GM19467 (cell line): ENCODE data around the gene ADAMTSL1.

Experiments
- ATAC-seq: cut with Tn5 transposase; IDR thresholded peaks from one replicate; pipeline ENCODE4 v1.9.1; 2021; ENCODE audit warnings: mild to moderate bottlenecking, moderate library complexity; ENCODE audit not compliant: unreplicated experiment

Gene ADAMTSL1

GRCh38 chr9:18722882-18723281 is 248.9 kb downstream of the ADAMTSL1 start:
- no peak for ATAC-seq

GRCh38 chr9:18723366-18723765 is 249.4 kb downstream of the ADAMTSL1 start:
- ATAC-seq = no peak

DNA sequence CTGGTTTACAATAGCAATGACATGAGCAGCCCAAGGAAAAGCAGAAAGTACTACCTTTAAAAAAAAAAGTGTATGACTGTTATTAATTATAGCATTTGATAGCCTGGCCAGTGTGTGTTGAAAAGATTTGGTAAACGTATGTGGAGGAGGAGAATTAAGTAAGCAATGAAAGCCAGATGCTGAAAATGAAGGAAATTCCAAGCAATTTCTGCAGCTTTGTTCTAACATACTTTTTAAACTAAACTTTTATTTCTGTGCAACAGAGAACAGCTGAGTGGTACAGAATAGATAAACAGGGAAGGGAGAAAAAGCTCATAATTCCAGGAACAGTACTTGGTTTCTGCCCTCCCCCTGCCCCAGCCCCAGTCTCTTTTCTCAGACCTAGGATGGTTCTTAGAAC is 252.6 kb downstream of the ADAMTSL1 start:
- no peak for ATAC-seq

- ATAC-seq = no peak
These were observed 254.0 kb downstream of the ADAMTSL1 start for GRCh38 chr9:18727904-18728303.

- ATAC-seq = no peak
These were observed 254.7 kb downstream of the ADAMTSL1 start for GRCh38 chr9:18728642-18729041.

DNA sequence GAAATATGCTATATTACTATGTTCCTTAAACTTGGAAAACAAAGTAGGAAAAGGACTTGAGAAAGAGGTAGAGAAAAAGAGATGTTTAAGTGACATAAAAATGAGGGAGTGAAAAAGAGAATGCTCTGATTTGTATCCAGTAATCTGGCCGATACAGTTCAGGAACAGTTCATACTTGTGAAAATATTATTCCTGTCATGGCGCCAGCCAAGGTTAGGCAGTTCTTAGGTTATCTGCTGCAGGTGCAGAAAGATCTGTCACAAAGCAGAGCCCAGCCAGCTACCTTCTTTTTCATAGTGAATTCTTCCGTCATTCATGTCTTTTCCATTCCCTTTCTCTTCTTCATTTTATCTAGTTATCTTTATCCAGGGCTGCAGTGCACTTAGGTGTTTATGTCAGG is 256.3 kb downstream of the ADAMTSL1 start:
- ATAC-seq = no peak

DNA sequence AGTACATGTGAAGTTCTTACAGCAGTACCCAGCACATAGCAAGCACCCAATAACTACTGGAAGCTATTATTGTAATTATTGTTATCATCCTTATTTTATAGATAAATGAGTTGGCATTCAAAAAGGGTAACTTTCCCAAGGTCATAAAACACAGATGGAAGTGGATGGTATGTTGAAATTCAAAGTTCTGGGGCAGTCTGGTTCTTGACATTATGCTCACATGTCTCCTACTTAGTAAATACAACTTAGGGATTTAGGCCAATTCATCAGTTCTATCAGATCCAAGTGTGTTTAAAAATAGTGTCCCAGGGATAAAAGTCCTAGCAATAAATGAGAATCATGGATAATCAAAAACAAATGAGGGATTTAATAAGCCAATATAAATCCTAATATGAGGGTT is 265.2 kb downstream of the ADAMTSL1 start:
- no peak for ATAC-seq

DNA sequence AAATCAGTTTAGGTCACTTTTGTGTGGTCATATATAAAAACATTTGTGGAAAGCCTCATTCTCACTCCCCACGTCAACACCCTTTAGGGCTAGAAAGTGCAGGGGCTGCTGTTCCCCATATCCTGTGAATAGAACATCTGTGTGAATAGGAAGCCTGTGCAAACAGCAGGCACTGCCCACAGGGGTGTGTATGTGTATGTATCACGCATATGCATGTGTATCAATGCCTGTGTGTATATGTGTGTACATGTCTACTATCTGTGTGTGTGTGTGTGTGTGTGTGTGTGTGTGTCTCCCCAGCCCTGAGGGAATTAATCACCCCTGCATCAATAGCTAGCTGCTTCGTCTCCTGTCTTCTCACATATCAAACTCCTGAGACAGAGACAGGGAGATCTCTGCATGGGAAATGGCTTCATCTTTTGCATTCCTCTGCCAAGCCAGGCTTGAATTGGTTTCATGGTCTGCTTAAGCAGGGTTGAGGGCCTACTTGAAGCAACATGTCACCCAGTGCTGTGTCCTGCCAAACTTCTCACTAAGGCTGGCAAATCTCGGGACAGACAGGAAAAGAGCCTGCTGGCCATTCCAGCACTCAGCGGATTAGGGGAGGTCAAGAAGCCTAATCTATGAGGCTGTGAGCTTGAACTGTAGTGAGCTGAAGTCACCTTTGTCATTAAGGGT is 265.8 kb downstream of the ADAMTSL1 start:
- ATAC-seq = no peak

DNA sequence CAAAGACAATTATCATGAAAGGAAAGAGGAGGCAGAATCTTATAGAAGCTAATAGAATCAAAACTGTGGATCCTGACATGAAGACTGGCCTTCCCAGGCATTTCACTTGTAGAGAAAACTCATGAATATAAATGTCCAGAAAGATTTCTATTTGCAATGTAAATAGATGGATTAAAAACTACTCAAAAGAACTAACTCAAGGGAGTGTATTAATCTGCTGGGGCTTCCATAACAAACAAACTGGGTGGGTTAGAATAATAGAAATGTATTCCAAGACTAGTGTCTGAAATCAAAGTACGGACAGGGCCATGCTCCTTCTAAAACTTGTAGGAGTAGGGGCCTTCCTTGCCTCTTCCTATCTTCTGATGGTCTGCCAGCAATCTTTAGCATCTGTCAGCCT is 267.4 kb downstream of the ADAMTSL1 start:
- no peak for ATAC-seq

DNA sequence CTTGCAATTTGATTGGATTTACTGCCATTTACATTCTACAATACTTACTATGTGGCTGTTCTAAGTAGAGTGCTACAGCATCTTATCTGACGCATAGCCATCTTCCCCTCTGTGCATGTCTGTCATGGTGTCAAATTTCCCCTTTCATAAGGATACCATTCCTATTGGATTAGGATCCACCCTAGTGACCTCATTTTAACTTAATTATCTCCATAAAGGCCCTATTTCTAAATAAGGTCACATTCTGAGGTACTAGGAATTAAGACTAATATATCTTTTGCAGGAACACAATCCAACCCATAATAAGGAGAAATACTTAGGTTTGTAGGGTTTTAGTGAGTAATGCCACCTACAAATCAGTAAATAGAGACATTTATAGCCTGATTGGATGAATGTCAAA is 268.0 kb downstream of the ADAMTSL1 start:
- no peak for ATAC-seq

DNA sequence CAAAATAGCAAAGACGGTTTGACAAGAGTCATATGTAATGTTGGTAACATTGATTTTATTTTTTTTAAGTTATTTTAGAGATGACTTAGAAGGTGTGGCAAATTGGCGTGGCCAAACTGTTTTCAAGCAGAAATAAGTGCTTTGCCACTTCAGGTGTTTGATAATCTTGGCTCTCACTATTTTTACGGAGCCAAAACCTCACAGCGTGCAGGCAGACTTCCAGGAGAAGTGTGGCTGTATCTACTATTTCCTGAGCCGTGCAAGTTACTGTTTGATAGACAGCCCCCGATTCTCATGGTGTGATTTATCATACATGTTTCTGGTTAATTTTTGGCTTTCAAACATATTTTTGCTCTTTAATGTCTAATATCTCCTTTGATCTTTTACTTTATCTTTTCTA is 269.5 kb downstream of the ADAMTSL1 start:
- ATAC-seq = no peak

GRCh38 chr9:18743971-18744370 is 270.0 kb downstream of the ADAMTSL1 start:
- ATAC-seq = no peak

DNA sequence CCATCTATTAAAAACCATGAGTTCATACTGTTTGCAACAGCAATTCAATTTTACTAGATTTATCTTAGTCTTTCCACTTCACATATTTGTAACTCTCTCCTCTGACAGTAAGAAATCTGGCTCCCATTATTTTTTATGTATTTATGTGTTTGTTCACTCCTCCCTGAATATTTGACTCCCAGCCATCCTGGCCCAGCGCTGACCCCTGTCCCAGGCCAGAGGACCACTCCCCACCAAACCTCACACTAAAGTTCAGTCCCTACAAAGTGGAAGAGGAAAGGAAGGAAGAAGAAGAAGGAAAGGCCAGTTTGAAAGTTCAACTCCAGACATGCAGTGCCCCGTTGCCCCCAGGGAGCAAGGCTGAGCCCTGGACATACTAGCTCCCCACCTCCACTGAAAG is 271.8 kb downstream of the ADAMTSL1 start:
- no peak for ATAC-seq

- no peak for ATAC-seq
These were observed 272.7 kb downstream of the ADAMTSL1 start for GRCh38 chr9:18746631-18747030.

GRCh38 chr9:18747595-18747994 is 273.6 kb downstream of the ADAMTSL1 start:
- ATAC-seq = no peak

- no peak for ATAC-seq
These were observed 274.3 kb downstream of the ADAMTSL1 start for GRCh38 chr9:18748251-18748701.

DNA sequence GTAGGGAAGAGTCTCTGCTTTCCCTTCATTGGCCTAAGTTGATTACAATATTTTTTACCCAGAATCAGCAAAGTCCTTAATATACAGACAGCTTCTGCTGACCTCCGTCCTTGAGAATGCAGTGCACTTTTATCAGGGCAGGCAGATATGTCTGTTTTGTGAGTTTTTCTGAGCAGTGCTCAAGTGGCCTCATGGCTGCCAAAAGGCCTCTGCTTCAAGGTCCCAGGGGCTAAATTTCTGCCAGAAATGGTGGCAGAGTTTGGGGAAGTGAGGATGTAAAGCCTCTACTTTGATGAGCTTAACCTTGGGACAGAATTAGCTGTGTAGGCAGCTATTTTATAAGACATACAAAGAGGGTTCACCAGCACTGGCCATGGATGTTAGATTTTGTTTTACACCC is 275.8 kb downstream of the ADAMTSL1 start:
- ATAC-seq = no peak

DNA sequence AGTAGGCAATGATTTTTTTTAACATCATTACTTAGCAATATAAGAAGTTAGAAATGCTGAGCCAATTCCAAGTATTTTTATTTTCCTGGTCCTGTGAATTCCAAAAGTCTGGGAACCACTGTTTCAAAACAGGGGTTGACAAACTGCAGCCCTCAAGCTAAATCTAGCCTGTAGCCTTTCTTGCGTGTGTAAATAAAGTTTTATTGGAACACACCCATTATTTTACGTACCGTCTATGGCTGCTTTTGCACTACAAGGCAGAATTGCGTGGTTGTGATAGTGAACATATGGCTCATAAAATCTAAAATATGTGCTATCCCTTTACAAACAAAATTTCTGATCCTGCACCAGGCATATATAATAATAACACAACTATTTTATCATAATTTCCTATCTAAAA is 280.0 kb downstream of the ADAMTSL1 start:
- ATAC-seq = no peak

DNA sequence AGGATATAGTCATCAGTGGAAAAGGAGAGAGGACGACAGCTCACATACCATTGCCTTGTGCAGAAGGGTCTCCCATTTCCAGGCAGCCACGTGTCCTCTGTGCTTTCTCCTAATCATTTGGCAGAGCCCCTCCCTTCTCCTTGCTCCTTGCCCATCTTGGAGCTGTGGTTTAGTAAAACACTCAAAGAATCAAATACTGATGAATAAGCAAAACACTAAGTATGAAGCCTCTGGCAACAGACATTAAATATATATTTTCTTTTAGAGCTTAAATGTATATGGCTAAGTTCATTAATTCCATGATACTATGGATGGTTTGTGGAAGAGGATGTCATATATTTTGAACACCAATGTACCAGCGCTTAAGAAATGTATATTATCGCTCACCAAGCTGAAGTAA is 280.6 kb downstream of the ADAMTSL1 start:
- no peak for ATAC-seq

DNA sequence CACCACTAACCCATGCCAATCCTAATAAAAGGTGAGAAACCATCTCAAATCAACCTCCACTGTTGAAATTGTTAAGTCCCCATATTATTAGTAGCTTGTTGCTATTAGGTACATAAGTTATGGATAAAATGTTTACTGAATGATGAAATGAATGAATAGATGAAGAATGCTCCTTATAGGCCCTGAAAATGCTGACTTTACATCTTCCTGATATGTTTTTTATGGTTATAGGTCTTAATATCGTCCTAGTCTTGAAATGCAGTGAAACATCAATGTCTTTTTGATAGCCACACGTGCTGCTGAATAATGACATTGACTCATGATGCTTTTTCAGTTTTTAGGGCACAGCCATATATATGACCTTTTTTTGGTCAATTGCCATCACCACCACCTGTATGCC is 281.3 kb downstream of the ADAMTSL1 start:
- no peak for ATAC-seq

DNA sequence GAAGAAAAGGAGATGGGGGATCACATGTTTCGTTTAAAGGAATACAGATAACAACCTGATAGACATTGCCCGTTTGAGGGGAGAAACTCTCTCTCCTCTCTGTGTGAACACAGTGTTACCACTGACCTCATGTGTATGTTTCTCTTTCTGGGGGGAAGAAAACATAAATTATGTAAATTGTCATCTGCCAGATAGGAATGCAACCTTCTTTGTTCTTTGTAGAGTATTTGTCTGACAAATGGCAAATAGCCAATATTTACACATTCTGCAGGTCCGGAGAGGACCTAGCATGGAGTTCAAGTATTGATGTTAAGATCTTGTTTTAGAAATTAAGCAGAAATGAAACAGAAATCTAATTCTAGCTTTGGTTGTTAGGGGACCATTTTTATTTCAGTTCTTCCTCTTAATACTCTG is 282.8 kb downstream of the ADAMTSL1 start:
- no peak for ATAC-seq

GRCh38 chr9:18759827-18760226 is 285.9 kb downstream of the ADAMTSL1 start:
- ATAC-seq = no peak

- no peak for ATAC-seq
These were observed 287.9 kb downstream of the ADAMTSL1 start for GRCh38 chr9:18761742-18762300.
